ENCODE data around the gene PIN4.
"Not testable (repeated sequence)": the region's sequence is repeated elsewhere in the genome, so short reads cannot be mapped to it uniquely, and the experiment has no call there.

The PIN4 gene

GRCh38 chrX:72202792-72203401, 21.3 kb downstream of the PIN4 start:
- no peak for DNase-seq (ENCODE audit: low read depth)

GRCh38 chrX:72203421-72203820, 21.9 kb downstream of the PIN4 start:
- DNase-seq (ENCODE audit: low read depth), result no peak

GRCh38 chrX:72205706-72206105, 24.1 kb downstream of the PIN4 start:
- no peak for DNase-seq (ENCODE audit: low read depth)

GRCh38 chrX:72207366-72207765, 25.8 kb downstream of the PIN4 start:
- no peak for DNase-seq (ENCODE audit: low read depth)

GRCh38 chrX:72208126-72208800, 26.7 kb downstream of the PIN4 start:
- DNase-seq (ENCODE audit: low read depth), result no peak

- no peak for DNase-seq (ENCODE audit: low read depth)
These were observed 35.4 kb downstream of the PIN4 start for GRCh38 chrX:72216973-72217372.

- DNase-seq (ENCODE audit: low read depth), result not testable (repeated sequence)
These were observed 38.8 kb downstream of the PIN4 start for GRCh38 chrX:72220375-72220774.

GRCh38 chrX:72230290-72230689, 48.7 kb downstream of the PIN4 start:
- DNase-seq (ENCODE audit: low read depth), result no peak

- DNase-seq (ENCODE audit: low read depth), result no peak
These were observed 55.3 kb downstream of the PIN4 start for GRCh38 chrX:72236841-72237240.

GRCh38 chrX:72238183-72238582, 56.6 kb downstream of the PIN4 start:
- DNase-seq (ENCODE audit: low read depth), result no peak

- DNase-seq (ENCODE audit: low read depth), result peak; percentile 68
These were observed 57.3 kb downstream of the PIN4 start, which contains the start of gene ERCC6L for GRCh38 chrX:72238721-72239475. Gene ERCC6L (minus strand): TSS chrX:72239027. CDS start chrX:72238911, 116 bp downstream.

- no peak for DNase-seq (ENCODE audit: low read depth)
These were observed 59.4 kb downstream of the PIN4 start for GRCh38 chrX:72240976-72241375.

- no peak for DNase-seq (ENCODE audit: low read depth)
These were observed 61.9 kb downstream of the PIN4 start for GRCh38 chrX:72243472-72243871.

- DNase-seq (ENCODE audit: low read depth), result peak; percentile 5
These were observed 64.0 kb downstream of the PIN4 start for GRCh38 chrX:72245461-72246089.

GRCh38 chrX:72247206-72247942, 65.8 kb downstream of the PIN4 start:
- no peak for DNase-seq (ENCODE audit: low read depth)
